Measurements from ENCODE around the gene ZP3. TPM values are rescaled to one million over a fixed set of nuclear protein-coding genes. Genes with fewer than 3 reads are reported as not detected.
A peak's percentile ranks its signal among the peaks of the same experiment; 100 is the strongest.
"Not testable (repeated sequence)": the region's sequence is repeated elsewhere in the genome, so short reads cannot be mapped to it uniquely, and the experiment has no call there.

The ZP3 gene
- total and polyA plus RNA-seq, 4 donors = 0.25 to 0.47 (median 0.44) TPM

DNA sequence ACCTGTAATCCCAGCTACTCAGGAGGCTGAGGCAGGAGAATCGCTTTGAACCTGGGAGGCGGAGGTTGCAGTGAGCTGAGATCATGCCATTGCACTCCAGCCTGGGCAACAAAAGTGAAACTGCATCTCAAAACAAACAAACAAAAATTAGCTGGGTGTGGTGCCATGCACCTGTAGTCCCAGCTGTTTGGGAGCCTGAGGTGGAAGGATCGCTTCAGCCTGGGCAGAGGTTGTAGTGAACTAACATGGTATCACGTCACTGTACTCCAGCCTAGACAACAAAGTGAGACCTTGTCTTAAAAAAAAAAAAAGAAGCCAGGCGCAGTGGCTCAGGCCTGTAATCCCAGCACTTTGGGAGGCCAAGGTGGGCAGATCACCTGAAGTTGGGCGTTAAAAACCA, 37.0 kb upstream of the ZP3 start:
- WGBS = 93% methylated on average over 6 of the region's 6 CpGs
- not testable (repeated sequence) for H3K27me3 ChIP-seq (ENCODE audit: control insufficient read depth in 4 of 4, insufficient read depth in 4 of 4, low read length in 3 of 4); H3K9ac ChIP-seq (ENCODE audit: low read depth in 1 of 2, low read length in 2 of 2); H3K36me3 ChIP-seq (ENCODE audit: control insufficient read depth in 4 of 4, insufficient read depth in 3 of 4, low read depth in 1 of 4, low read length in 3 of 4); H3K4me1 ChIP-seq (ENCODE audit: control insufficient read depth in 4 of 4, insufficient read depth in 4 of 4, low read length in 3 of 4); H3K27ac ChIP-seq (ENCODE audit: low read depth in 1 of 2, low read length in 2 of 2); H3K9me3 ChIP-seq (ENCODE audit: control insufficient read depth in 4 of 4, low read length in 3 of 4); H3K4me3 ChIP-seq (ENCODE audit: low read depth in 1 of 3, low read length in 3 of 3); DNase-seq (ENCODE audit: low spot score)

DNA sequence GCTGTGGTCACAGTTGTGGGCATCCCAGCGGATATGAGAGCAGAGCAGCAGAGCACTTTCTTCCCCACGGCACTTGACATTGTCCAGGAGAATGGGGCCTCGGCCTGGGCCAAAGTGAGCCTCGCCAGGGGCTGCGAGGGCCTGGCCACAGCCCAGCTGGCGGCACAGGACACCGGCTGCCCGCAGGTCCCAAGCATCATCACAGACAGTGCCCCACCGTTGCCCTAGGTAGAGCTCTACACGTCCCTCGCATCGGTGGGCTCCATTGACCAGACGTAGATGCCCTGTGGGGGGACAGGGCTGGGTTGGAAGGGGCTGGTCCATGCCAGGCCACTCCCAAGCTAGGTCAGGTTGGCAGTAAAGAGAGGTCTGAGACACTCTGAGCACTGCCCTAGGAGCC, 34.7 kb upstream of the ZP3 start:
- H3K36me3 ChIP-seq (ENCODE audit: control insufficient read depth in 4 of 4, insufficient read depth in 3 of 4, low read depth in 1 of 4, low read length in 3 of 4) = no peaks in the 10 kb centered on the region
- no peak for DNase-seq (ENCODE audit: low spot score)
- H3K9me3 ChIP-seq (ENCODE audit: control insufficient read depth in 4 of 4, low read length in 3 of 4) = no peaks in the 10 kb centered on the region
- no peak overlapping the region for H3K4me3 ChIP-seq (ENCODE audit: low read depth in 1 of 3, low read length in 3 of 3)
- H3K9ac ChIP-seq (ENCODE audit: low read depth in 1 of 2, low read length in 2 of 2) = no peak overlapping the region
- WGBS = 98% methylated on average over 13 of the region's 13 CpGs
- H3K4me1 ChIP-seq (ENCODE audit: control insufficient read depth in 4 of 4, insufficient read depth in 4 of 4, low read length in 3 of 4) = peaks cover 0 to 14% (median 8%) of the 10 kb centered on the region in 4 donors
- no peak overlapping the region for H3K27ac ChIP-seq (ENCODE audit: low read depth in 1 of 2, low read length in 2 of 2)
- TF ChIP-seq, protein P1, sequence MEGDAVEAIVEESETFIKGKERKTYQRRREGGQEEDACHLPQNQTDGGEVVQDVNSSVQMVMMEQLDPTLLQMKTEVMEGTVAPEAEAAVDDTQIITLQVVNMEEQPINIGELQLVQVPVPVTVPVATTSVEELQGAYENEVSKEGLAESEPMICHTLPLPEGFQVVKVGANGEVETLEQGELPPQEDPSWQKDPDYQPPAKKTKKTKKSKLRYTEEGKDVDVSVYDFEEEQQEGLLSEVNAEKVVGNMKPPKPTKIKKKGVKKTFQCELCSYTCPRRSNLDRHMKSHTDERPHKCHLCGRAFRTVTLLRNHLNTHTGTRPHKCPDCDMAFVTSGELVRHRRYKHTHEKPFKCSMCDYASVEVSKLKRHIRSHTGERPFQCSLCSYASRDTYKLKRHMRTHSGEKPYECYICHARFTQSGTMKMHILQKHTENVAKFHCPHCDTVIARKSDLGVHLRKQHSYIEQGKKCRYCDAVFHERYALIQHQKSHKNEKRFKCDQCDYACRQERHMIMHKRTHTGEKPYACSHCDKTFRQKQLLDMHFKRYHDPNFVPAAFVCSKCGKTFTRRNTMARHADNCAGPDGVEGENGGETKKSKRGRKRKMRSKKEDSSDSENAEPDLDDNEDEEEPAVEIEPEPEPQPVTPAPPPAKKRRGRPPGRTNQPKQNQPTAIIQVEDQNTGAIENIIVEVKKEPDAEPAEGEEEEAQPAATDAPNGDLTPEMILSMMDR (IDR thresholded peaks at IDR 0.05; ENCODE audit: low read depth, low read length, missing input control) = no peak
- TF ChIP-seq SP1 (IDR thresholded peaks at IDR 0.05) = no peak
- no peak for TF ChIP-seq RXRA (IDR thresholded peaks at IDR 0.05)
- TF ChIP-seq, protein P2, sequence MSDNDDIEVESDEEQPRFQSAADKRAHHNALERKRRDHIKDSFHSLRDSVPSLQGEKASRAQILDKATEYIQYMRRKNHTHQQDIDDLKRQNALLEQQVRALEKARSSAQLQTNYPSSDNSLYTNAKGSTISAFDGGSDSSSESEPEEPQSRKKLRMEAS (IDR thresholded peaks at IDR 0.05) = no peak
- TF ChIP-seq TAF1 (conservative IDR thresholded peaks at IDR 0.05) = no peak
- TF ChIP-seq, protein P3, sequence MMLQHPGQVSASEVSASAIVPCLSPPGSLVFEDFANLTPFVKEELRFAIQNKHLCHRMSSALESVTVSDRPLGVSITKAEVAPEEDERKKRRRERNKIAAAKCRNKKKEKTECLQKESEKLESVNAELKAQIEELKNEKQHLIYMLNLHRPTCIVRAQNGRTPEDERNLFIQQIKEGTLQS (IDR thresholded peaks at IDR 0.05) = no peak
- TF ChIP-seq GABPA (IDR thresholded peaks at IDR 0.05 in 1 of 2, conservative IDR thresholded peaks at IDR 0.05 in 1 of 2) = no peak
- TF ChIP-seq HNF4A (conservative IDR thresholded peaks at IDR 0.05) = no peak
- no peak for TF ChIP-seq RAD21 (IDR thresholded peaks at IDR 0.05)
- no peaks in the 10 kb centered on the region for H3K27me3 ChIP-seq (ENCODE audit: control insufficient read depth in 4 of 4, insufficient read depth in 4 of 4, low read length in 3 of 4)

- Histone ChIP-seq H3K9ac (ENCODE audit: low read depth in 1 of 2, low read length in 2 of 2) (peak overlapping the region in 1 of 2 donors; percentile 18), H3K9me3 (ENCODE audit: control insufficient read depth in 4 of 4, low read length in 3 of 4) (no peaks in the 10 kb centered on the region), H3K36me3 (ENCODE audit: control insufficient read depth in 4 of 4, insufficient read depth in 3 of 4, low read depth in 1 of 4, low read length in 3 of 4) (no peaks in the 10 kb centered on the region), H3K27ac (ENCODE audit: low read depth in 1 of 2, low read length in 2 of 2) (peak overlapping the region; percentile 94 to 97), H3K27me3 (ENCODE audit: control insufficient read depth in 4 of 4, insufficient read depth in 4 of 4, low read length in 3 of 4) (no peaks in the 10 kb centered on the region), H3K4me1 (ENCODE audit: control insufficient read depth in 4 of 4, insufficient read depth in 4 of 4, low read length in 3 of 4) (peaks cover 3 to 19% (median 13%) of the 10 kb centered on the region in 4 donors), H3K4me3 (ENCODE audit: low read depth in 1 of 3, low read length in 3 of 3) (peak overlapping the region; percentile 29 to 67 (median 64))
- no peak for DNase-seq (ENCODE audit: low spot score)
- 32% methylated on average over 12 of the region's 12 CpGs for WGBS
- TF ChIP-seq FOXA1 (IDR thresholded peaks at IDR 0.05) = peak; percentile 43
- peak; percentile 49 for TF ChIP-seq REST (IDR thresholded peaks at IDR 0.05)
- TF ChIP-seq FOXA2 (IDR thresholded peaks at IDR 0.05) = no peak
- no peak for TF ChIP-seq YY1 (IDR thresholded peaks at IDR 0.05)
- TF ChIP-seq, protein P2 (IDR thresholded peaks at IDR 0.05) = peak; percentile 73
- TF ChIP-seq JUND (IDR thresholded peaks at IDR 0.05) = peak; percentile 31 to 35
- no peak for TF ChIP-seq GABPA (IDR thresholded peaks at IDR 0.05 in 1 of 2, conservative IDR thresholded peaks at IDR 0.05 in 1 of 2)
- no peak for TF ChIP-seq TAF1 (conservative IDR thresholded peaks at IDR 0.05)
- peak; percentile 60 for TF ChIP-seq HNF4G (IDR thresholded peaks at IDR 0.05)
- peak in 1 of 2 donors; percentile 45 for TF ChIP-seq EGR1 (IDR thresholded peaks at IDR 0.05; ENCODE audit: low read depth in 2 of 2)
- TF ChIP-seq SP1 (IDR thresholded peaks at IDR 0.05) = peak; percentile 90
- peak; percentile 72 for TF ChIP-seq ZBTB33 (IDR thresholded peaks at IDR 0.05)
- peak in 1 of 2 donors; percentile 37 for TF ChIP-seq RAD21 (IDR thresholded peaks at IDR 0.05)
- peak; percentile 79 to 87 for TF ChIP-seq RXRA (IDR thresholded peaks at IDR 0.05)
- TF ChIP-seq, protein P3 (IDR thresholded peaks at IDR 0.05) = no peak
- TF ChIP-seq NR2F2 (IDR thresholded peaks at IDR 0.05) = peak; percentile 92
- TF ChIP-seq HNF4A (conservative IDR thresholded peaks at IDR 0.05) = peak; percentile 75 to 77
These were observed 32.1 kb upstream of the ZP3 start for GRCh38 chr7:76392531-76393115.
